ENCODE results near the gene CLCN3. TPM values are rescaled to one million over a fixed set of nuclear protein-coding genes. Genes with fewer than 3 reads are reported as not detected.

The CLCN3 gene
- total and polyA plus RNA-seq, 2 experiments from 2014 or later, result 10.9 to 22.9 TPM

DNA sequence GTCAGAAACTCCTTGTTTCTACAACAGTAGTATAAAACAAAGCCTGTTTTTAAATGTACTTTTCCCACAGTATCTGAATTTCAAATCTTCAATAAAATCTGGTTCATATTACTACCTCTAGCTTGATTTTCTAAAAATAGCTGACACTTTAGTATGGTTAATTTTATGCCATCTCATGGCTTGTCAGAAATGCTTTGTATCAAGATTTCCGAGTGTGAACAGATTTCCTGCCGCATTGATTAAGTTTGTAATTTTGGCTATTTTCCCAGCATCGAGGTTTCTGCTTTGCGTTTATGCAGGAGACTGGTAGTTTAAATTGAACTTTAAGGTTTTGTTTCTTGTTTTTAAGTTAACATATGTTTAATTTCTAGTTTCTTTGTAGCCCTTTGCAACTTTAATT lies 44.2 kb downstream of the CLCN3 start:
- Histone ChIP-seq H3K27me3 (ENCODE audit: insufficient read depth) (no peaks in the 10 kb centered on the region), H3K27ac (ENCODE audit: low read depth) (no peak overlapping the region), H3K4me2 (no peak overlapping the region), H3K4me1 (ENCODE audit: insufficient read depth) (peaks cover 10% of the 10 kb centered on the region), H3K9me2 (ENCODE audit: insufficient read depth) (no peaks in the 10 kb centered on the region), H3K79me2 (replicated peaks; ENCODE audit: insufficient read depth) (peaks cover 43% of the 10 kb centered on the region), H3K4me3 (no peak overlapping the region), H3F3A (replicated peaks; ENCODE audit: low read depth) (no peaks in the 10 kb centered on the region), H3K36me3 (ENCODE audit: insufficient read depth) (peaks cover 5% of the 10 kb centered on the region; the same call in 1 of the 2 replicates), H4K20me1 (replicated peaks; ENCODE audit: insufficient read depth) (no peaks in the 10 kb centered on the region), H2AFZ (no peak overlapping the region)
- Mint-ChIP-seq H3K4me3 (no peak overlapping the region), H3K27me3 (ENCODE audit: insufficient read depth, low read depth, poor library complexity) (no peaks in the 10 kb centered on the region), H3K9me3 (peaks cover 17% of the 10 kb centered on the region; the same call in 2 of the 3 replicates), H3K4me1 (peaks cover 16% of the 10 kb centered on the region; the same call in 2 of the 3 replicates), H3K27ac (no peak overlapping the region), H3K36me3 (ENCODE audit: low read depth) (peaks cover 33% of the 10 kb centered on the region)
- ATAC-seq (no peak), DNase-seq (ENCODE audit: low spot score) (no peak)
- TF ChIP-seq POLR2AphosphoS5 (IDR thresholded peaks at IDR 0.05; ENCODE audit: low read depth) (no peak), NANOG (IDR thresholded peaks at IDR 0.05; ENCODE audit: borderline replicate concordance) (no peak), CREB1 (CRISPR knock-in tag; IDR thresholded peaks at IDR 0.05; ENCODE audit: low read depth) (no peak), EZH2phosphoT487 (IDR thresholded peaks at IDR 0.05; ENCODE audit: unreplicated experiment) (no peak), ZNF331 (CRISPR knock-in tag; IDR thresholded peaks at IDR 0.05; ENCODE audit: low read depth) (no peak), EZH2 (IDR thresholded peaks at IDR 0.05; ENCODE audit: low read depth, unreplicated experiment) (no peak), STAT1 (IDR thresholded peaks at IDR 0.05; ENCODE audit: unreplicated experiment) (no peak), ZNF114 (CRISPR knock-in tag; IDR thresholded peaks at IDR 0.05) (no peak), JUNB (IDR thresholded peaks at IDR 0.05; ENCODE audit: unreplicated experiment) (no peak)
- TF ChIP-seq, protein P1, sequence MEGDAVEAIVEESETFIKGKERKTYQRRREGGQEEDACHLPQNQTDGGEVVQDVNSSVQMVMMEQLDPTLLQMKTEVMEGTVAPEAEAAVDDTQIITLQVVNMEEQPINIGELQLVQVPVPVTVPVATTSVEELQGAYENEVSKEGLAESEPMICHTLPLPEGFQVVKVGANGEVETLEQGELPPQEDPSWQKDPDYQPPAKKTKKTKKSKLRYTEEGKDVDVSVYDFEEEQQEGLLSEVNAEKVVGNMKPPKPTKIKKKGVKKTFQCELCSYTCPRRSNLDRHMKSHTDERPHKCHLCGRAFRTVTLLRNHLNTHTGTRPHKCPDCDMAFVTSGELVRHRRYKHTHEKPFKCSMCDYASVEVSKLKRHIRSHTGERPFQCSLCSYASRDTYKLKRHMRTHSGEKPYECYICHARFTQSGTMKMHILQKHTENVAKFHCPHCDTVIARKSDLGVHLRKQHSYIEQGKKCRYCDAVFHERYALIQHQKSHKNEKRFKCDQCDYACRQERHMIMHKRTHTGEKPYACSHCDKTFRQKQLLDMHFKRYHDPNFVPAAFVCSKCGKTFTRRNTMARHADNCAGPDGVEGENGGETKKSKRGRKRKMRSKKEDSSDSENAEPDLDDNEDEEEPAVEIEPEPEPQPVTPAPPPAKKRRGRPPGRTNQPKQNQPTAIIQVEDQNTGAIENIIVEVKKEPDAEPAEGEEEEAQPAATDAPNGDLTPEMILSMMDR (conservative IDR thresholded peaks at IDR 0.05; ENCODE audit: low read depth in 2 of 2), result no peak
- TF ChIP-seq, protein P2, sequence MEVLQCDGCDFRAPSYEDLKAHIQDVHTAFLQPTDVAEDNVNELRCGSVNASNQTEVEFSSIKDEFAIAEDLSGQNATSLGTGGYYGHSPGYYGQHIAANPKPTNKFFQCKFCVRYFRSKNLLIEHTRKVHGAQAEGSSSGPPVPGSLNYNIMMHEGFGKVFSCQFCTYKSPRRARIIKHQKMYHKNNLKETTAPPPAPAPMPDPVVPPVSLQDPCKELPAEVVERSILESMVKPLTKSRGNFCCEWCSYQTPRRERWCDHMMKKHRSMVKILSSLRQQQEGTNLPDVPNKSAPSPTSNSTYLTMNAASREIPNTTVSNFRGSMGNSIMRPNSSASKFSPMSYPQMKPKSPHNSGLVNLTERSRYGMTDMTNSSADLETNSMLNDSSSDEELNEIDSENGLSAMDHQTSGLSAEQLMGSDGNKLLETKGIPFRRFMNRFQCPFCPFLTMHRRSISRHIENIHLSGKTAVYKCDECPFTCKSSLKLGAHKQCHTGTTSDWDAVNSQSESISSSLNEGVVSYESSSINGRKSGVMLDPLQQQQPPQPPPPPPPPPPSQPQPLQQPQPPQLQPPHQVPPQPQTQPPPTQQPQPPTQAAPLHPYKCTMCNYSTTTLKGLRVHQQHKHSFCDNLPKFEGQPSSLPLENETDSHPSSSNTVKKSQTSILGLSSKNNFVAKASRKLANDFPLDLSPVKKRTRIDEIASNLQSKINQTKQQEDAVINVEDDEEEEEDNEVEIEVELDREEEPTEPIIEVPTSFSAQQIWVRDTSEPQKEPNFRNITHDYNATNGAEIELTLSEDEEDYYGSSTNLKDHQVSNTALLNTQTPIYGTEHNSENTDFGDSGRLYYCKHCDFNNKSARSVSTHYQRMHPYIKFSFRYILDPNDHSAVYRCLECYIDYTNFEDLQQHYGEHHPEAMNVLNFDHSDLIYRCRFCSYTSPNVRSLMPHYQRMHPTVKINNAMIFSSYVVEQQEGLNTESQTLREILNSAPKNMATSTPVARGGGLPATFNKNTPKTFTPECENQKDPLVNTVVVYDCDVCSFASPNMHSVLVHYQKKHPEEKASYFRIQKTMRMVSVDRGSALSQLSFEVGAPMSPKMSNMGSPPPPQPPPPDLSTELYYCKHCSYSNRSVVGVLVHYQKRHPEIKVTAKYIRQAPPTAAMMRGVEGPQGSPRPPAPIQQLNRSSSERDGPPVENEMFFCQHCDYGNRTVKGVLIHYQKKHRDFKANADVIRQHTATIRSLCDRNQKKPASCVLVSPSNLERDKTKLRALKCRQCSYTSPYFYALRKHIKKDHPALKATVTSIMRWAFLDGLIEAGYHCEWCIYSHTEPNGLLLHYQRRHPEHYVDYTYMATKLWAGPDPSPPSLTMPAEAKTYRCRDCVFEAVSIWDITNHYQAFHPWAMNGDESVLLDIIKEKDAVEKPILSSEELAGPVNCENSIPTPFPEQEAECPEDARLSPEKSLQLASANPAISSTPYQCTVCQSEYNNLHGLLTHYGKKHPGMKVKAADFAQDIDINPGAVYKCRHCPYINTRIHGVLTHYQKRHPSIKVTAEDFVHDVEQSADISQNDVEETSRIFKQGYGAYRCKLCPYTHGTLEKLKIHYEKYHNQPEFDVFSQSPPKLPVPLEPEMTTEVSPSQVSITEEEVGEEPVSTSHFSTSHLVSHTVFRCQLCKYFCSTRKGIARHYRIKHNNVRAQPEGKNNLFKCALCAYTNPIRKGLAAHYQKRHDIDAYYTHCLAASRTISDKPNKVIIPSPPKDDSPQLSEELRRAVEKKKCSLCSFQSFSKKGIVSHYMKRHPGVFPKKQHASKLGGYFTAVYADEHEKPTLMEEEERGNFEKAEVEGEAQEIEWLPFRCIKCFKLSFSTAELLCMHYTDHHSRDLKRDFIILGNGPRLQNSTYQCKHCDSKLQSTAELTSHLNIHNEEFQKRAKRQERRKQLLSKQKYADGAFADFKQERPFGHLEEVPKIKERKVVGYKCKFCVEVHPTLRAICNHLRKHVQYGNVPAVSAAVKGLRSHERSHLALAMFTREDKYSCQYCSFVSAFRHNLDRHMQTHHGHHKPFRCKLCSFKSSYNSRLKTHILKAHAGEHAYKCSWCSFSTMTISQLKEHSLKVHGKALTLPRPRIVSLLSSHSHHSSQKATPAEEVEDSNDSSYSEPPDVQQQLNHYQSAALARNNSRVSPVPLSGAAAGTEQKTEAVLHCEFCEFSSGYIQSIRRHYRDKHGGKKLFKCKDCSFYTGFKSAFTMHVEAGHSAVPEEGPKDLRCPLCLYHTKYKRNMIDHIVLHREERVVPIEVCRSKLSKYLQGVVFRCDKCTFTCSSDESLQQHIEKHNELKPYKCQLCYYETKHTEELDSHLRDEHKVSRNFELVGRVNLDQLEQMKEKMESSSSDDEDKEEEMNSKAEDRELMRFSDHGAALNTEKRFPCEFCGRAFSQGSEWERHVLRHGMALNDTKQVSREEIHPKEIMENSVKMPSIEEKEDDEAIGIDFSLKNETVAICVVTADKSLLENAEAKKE (CRISPR knock-in tag; IDR thresholded peaks at IDR 0.05), result no peak
- TF ChIP-seq, protein P3, sequence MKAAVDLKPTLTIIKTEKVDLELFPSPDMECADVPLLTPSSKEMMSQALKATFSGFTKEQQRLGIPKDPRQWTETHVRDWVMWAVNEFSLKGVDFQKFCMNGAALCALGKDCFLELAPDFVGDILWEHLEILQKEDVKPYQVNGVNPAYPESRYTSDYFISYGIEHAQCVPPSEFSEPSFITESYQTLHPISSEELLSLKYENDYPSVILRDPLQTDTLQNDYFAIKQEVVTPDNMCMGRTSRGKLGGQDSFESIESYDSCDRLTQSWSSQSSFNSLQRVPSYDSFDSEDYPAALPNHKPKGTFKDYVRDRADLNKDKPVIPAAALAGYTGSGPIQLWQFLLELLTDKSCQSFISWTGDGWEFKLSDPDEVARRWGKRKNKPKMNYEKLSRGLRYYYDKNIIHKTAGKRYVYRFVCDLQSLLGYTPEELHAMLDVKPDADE (IDR thresholded peaks at IDR 0.05), result no peak
- TF ChIP-seq, protein P4, sequence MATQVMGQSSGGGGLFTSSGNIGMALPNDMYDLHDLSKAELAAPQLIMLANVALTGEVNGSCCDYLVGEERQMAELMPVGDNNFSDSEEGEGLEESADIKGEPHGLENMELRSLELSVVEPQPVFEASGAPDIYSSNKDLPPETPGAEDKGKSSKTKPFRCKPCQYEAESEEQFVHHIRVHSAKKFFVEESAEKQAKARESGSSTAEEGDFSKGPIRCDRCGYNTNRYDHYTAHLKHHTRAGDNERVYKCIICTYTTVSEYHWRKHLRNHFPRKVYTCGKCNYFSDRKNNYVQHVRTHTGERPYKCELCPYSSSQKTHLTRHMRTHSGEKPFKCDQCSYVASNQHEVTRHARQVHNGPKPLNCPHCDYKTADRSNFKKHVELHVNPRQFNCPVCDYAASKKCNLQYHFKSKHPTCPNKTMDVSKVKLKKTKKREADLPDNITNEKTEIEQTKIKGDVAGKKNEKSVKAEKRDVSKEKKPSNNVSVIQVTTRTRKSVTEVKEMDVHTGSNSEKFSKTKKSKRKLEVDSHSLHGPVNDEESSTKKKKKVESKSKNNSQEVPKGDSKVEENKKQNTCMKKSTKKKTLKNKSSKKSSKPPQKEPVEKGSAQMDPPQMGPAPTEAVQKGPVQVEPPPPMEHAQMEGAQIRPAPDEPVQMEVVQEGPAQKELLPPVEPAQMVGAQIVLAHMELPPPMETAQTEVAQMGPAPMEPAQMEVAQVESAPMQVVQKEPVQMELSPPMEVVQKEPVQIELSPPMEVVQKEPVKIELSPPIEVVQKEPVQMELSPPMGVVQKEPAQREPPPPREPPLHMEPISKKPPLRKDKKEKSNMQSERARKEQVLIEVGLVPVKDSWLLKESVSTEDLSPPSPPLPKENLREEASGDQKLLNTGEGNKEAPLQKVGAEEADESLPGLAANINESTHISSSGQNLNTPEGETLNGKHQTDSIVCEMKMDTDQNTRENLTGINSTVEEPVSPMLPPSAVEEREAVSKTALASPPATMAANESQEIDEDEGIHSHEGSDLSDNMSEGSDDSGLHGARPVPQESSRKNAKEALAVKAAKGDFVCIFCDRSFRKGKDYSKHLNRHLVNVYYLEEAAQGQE (IDR thresholded peaks at IDR 0.05; ENCODE audit: unreplicated experiment), result no peak

Measured in GM23338 (cell line).